ENCODE measurements around the gene PLCB2. TPM values are rescaled to one million over a fixed set of nuclear protein-coding genes. Genes with fewer than 3 reads are reported as not detected.
A peak's percentile ranks its signal among the peaks of the same experiment; 100 is the strongest.

The PLCB2 gene
- total and polyA plus RNA-seq, 9 of the 15 experiments (the other 6 are each of a cell fraction or from before 2014, with no cell fraction given), result 0.37 to 12.3 (median 8.0) TPM

GRCh38 chr15:40338041-40338657, 30.4 kb upstream of the PLCB2 start (continued):
- TF ChIP-seq ZNF395 (CRISPR knock-in tag; IDR thresholded peaks at IDR 0.05), result no peak
- TF ChIP-seq, protein P1, sequence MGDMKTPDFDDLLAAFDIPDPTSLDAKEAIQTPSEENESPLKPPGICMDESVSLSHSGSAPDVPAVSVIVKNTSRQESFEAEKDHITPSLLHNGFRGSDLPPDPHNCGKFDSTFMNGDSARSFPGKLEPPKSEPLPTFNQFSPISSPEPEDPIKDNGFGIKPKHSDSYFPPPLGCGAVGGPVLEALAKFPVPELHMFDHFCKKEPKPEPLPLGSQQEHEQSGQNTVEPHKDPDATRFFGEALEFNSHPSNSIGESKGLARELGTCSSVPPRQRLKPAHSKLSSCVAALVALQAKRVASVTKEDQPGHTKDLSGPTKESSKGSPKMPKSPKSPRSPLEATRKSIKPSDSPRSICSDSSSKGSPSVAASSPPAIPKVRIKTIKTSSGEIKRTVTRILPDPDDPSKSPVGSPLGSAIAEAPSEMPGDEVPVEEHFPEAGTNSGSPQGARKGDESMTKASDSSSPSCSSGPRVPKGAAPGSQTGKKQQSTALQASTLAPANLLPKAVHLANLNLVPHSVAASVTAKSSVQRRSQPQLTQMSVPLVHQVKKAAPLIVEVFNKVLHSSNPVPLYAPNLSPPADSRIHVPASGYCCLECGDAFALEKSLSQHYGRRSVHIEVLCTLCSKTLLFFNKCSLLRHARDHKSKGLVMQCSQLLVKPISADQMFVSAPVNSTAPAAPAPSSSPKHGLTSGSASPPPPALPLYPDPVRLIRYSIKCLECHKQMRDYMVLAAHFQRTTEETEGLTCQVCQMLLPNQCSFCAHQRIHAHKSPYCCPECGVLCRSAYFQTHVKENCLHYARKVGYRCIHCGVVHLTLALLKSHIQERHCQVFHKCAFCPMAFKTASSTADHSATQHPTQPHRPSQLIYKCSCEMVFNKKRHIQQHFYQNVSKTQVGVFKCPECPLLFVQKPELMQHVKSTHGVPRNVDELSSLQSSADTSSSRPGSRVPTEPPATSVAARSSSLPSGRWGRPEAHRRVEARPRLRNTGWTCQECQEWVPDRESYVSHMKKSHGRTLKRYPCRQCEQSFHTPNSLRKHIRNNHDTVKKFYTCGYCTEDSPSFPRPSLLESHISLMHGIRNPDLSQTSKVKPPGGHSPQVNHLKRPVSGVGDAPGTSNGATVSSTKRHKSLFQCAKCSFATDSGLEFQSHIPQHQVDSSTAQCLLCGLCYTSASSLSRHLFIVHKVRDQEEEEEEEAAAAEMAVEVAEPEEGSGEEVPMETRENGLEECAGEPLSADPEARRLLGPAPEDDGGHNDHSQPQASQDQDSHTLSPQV (IDR thresholded peaks at IDR 0.05), result no peak
- no peak for TF ChIP-seq NELFE (IDR thresholded peaks at IDR 0.05; ENCODE audit: insufficient read depth, insufficient read length)
- no peak for TF ChIP-seq NCOA6 (IDR thresholded peaks at IDR 0.05)
- TF ChIP-seq TEAD1 (CRISPR knock-in tag; IDR thresholded peaks at IDR 0.05), result no peak
- no peak for TF ChIP-seq BRD9 (IDR thresholded peaks at IDR 0.05; ENCODE audit: low read depth, partially characterized antibody)
- no peak for TF ChIP-seq ZNF133 (CRISPR knock-in tag; IDR thresholded peaks at IDR 0.05)
- TF ChIP-seq, protein P2, sequence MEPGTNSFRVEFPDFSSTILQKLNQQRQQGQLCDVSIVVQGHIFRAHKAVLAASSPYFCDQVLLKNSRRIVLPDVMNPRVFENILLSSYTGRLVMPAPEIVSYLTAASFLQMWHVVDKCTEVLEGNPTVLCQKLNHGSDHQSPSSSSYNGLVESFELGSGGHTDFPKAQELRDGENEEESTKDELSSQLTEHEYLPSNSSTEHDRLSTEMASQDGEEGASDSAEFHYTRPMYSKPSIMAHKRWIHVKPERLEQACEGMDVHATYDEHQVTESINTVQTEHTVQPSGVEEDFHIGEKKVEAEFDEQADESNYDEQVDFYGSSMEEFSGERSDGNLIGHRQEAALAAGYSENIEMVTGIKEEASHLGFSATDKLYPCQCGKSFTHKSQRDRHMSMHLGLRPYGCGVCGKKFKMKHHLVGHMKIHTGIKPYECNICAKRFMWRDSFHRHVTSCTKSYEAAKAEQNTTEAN (CRISPR knock-in tag; IDR thresholded peaks at IDR 0.05), result no peak
- no peak for TF ChIP-seq ZNF140 (CRISPR knock-in tag; IDR thresholded peaks at IDR 0.05)
- TF ChIP-seq HDAC3 (IDR thresholded peaks at IDR 0.05; ENCODE audit: borderline replicate concordance, partially characterized antibody), result no peak
- no peak for TF ChIP-seq ELF2 (CRISPR knock-in tag; IDR thresholded peaks at IDR 0.05)
- no peak for TF ChIP-seq MCM7 (IDR thresholded peaks at IDR 0.05)
- TF ChIP-seq, protein P3, sequence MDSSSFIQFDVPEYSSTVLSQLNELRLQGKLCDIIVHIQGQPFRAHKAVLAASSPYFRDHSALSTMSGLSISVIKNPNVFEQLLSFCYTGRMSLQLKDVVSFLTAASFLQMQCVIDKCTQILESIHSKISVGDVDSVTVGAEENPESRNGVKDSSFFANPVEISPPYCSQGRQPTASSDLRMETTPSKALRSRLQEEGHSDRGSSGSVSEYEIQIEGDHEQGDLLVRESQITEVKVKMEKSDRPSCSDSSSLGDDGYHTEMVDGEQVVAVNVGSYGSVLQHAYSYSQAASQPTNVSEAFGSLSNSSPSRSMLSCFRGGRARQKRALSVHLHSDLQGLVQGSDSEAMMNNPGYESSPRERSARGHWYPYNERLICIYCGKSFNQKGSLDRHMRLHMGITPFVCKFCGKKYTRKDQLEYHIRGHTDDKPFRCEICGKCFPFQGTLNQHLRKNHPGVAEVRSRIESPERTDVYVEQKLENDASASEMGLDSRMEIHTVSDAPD (CRISPR knock-in tag; IDR thresholded peaks at IDR 0.05), result no peak
- no peak for TF ChIP-seq SNIP1 (IDR thresholded peaks at IDR 0.05; ENCODE audit: low read depth)
- no peak for TF ChIP-seq SMAD4 (CRISPR knock-in tag; conservative IDR thresholded peaks at IDR 0.05)
- TF ChIP-seq MYNN (IDR thresholded peaks at IDR 0.05), result 0 out of 2 replicates have a peak, but pooled peaks have one; percentile 39
- no peak for TF ChIP-seq MYNN (CRISPR knock-in tag; IDR thresholded peaks at IDR 0.05)
- no peak for TF ChIP-seq ZNF274 (IDR thresholded peaks at IDR 0.05; ENCODE audit: borderline replicate concordance, low read depth, low read length)
- no peak for TF ChIP-seq TEAD4 (IDR thresholded peaks at IDR 0.05; ENCODE audit: low read length)
- no peak for TF ChIP-seq TEAD4 (CRISPR knock-in tag; IDR thresholded peaks at IDR 0.05; ENCODE audit: borderline replicate concordance)
- no peak for TF ChIP-seq IFI16 (CRISPR knock-in tag; IDR thresholded peaks at IDR 0.05)
- TF ChIP-seq ZNF175 (CRISPR knock-in tag; IDR thresholded peaks at IDR 0.05; ENCODE audit: low read depth), result no peak
